GF-D8 (cell line): Measurements from ENCODE around the gene FAM156B.
"Not testable (repeated sequence)": the region's sequence is repeated elsewhere in the genome, so short reads cannot be mapped to it uniquely, and the experiment has no call there.

Source experiments
- DNase-seq: peaks from one replicate; lab custom pipeline; 2025; lab: John Stamatoyannopoulos, UW

Gene FAM156B

GRCh38 chrX:52923781-52924241 lies 26.7 kb downstream of the FAM156B start:
- DNase-seq = no peak

GRCh38 chrX:52930214-52930613 lies 33.1 kb downstream of the FAM156B start:
- DNase-seq = not testable (repeated sequence)

- DNase-seq = no peak
These were observed 36.1 kb downstream of the FAM156B start for GRCh38 chrX:52933213-52933612.

GRCh38 chrX:52933976-52934703 lies 37.0 kb downstream of the FAM156B start:
- no peak for DNase-seq

GRCh38 chrX:52934704-52935469 lies 37.8 kb downstream of the FAM156B start:
- DNase-seq = peak; percentile 79

GRCh38 chrX:52935470-52935784 lies 38.3 kb downstream of the FAM156B start:
- not testable (repeated sequence) for DNase-seq

GRCh38 chrX:52940704-52941103 lies 43.6 kb downstream of the FAM156B start:
- not testable (repeated sequence) for DNase-seq

GRCh38 chrX:52941728-52942127 lies 44.6 kb downstream of the FAM156B start:
- DNase-seq = not testable (repeated sequence)

- not testable (repeated sequence) for DNase-seq
These were observed 48.8 kb downstream of the FAM156B start for GRCh38 chrX:52945838-52946494.

GRCh38 chrX:52947501-52947900 lies 50.4 kb downstream of the FAM156B start:
- DNase-seq = not testable (repeated sequence)

- not testable (repeated sequence) for DNase-seq
These were observed 51.1 kb downstream of the FAM156B start for GRCh38 chrX:52948265-52948664.

GRCh38 chrX:52949325-52949724 lies 52.2 kb downstream of the FAM156B start:
- not testable (repeated sequence) for DNase-seq

GRCh38 chrX:52949884-52950283 lies 52.8 kb downstream of the FAM156B start:
- not testable (repeated sequence) for DNase-seq
